H1 (cell line): ENCODE measurements around the gene CLIC3. TPM values are rescaled to one million over a fixed set of nuclear protein-coding genes. Genes with fewer than 3 reads are reported as not detected.

Experiments used
- CTCF ChIA-PET: fragments of 300-600 bp; sonication (Branson Sonifier 250); formaldehyde crosslinking; loops from one replicate; lab custom pipeline; 2021; ENCODE audit not compliant: partially characterized antibody; lab: Charles Lee
- POLR2A ChIA-PET: fragments of 300-600 bp; sonication (Branson Sonifier 250); formaldehyde crosslinking; loops from one replicate; lab custom pipeline; 2021; ENCODE audit warnings: inconsistent platforms; ENCODE audit not compliant: partially characterized antibody; lab: Charles Lee
- DNase-seq, 2 experiments: peaks; one replicate each; pipeline versions ENCODE4 v3.0.0 to v3.0.0-alpha.2; 2010 to 2022; ENCODE audit warnings: low spot score in 2 of 2, low read depth in 1 of 2, mixed read lengths in 1 of 2
- FAIRE-seq: peaks from 2 replicates; lab custom pipeline; 2011; peaks lifted over from hg19 to GRCh38; lab: Jason Lieb, UNC
- H2AFZ ChIP-seq: 2 replicates; pipeline ENCODE4 v1.8.1; 2012; ENCODE audit warnings: low read length, inconsistent platforms
- H2AK5ac ChIP-seq: 2 replicates; pipeline ENCODE4 v1.6.1; 2013; ENCODE audit warnings: low read depth, low read length
- H2BK120ac ChIP-seq: replicated peaks from 2 replicates; pipeline ENCODE3; 2013; ENCODE audit warnings: low read depth, low read length, inconsistent platforms
- H2BK12ac ChIP-seq: 2 replicates; pipeline ENCODE4 v1.6.1; 2013; ENCODE audit warnings: low read depth, low read length
- H2BK15ac ChIP-seq: 2 replicates; pipeline ENCODE4 v1.6.1; 2013; ENCODE audit warnings: low read length
- H2BK20ac ChIP-seq: 2 replicates; pipeline ENCODE4 v1.6.1; 2013; ENCODE audit warnings: low read length
- H2BK5ac ChIP-seq: 2 replicates; pipeline ENCODE4 v1.6.1; 2013; ENCODE audit warnings: low read depth, low read length
- H3K14ac ChIP-seq: 2 replicates; pipeline ENCODE4 v1.6.1; 2013; ENCODE audit warnings: inconsistent platforms; ENCODE audit not compliant: insufficient read length
- H3K18ac ChIP-seq: 2 replicates; pipeline ENCODE4 v1.6.1; 2013; ENCODE audit warnings: low read length; ENCODE audit errors: extremely low read depth
- H3K23ac ChIP-seq: 2 replicates; pipeline ENCODE4 v1.6.1; 2013; ENCODE audit warnings: inconsistent platforms; ENCODE audit not compliant: insufficient read length
- H3K23me2 ChIP-seq: 2 replicates; pipeline ENCODE4 v1.6.1; 2013; ENCODE audit warnings: low read depth, low read length
- H3K27ac ChIP-seq: 2 replicates; pipeline ENCODE4 v1.6.1; 2011; ENCODE audit warnings: low read depth, low read length, inconsistent platforms
- H3K27me3 ChIP-seq, 4 experiments: replicated peaks in 1 of 4; 1 replicate in 1 of 4; 2 replicates in 3 of 4; pipeline versions ENCODE4 v1.6.1 to v1.8.1; 2011 to 2013; ENCODE audit warnings: low read length in 3 of 4, mild to moderate bottlenecking in 3 of 4, inconsistent platforms in 2 of 4, mixed read lengths in 2 of 4, moderate library complexity in 1 of 4; ENCODE audit not compliant: control insufficient read depth in 3 of 4, insufficient read depth in 3 of 4; ENCODE audit errors: extremely low read depth in 1 of 4
- H3K36me3 ChIP-seq, 4 experiments: 2 replicates each; pipeline versions ENCODE4 v1.6.1 to v1.8.1; 2011 to 2013; ENCODE audit warnings: mild to moderate bottlenecking in 4 of 4, low read length in 3 of 4, moderate library complexity in 2 of 4, control low read depth in 1 of 4, inconsistent platforms in 1 of 4; ENCODE audit not compliant: insufficient read depth in 4 of 4, control insufficient read depth in 2 of 4
- H3K4ac ChIP-seq: replicated peaks from 2 replicates; pipeline ENCODE3; 2013; ENCODE audit warnings: low read length, low read depth, mixed read lengths, inconsistent platforms; ENCODE audit not compliant: insufficient read length
- H3K4me1 ChIP-seq, 4 experiments: replicated peaks in 1 of 4; 1 replicate in 1 of 4; 2 replicates in 3 of 4; pipeline versions ENCODE4 v1.6.1 to v1.8.1; 2011 to 2013; ENCODE audit warnings: low read length in 3 of 4, inconsistent platforms in 2 of 4, mixed read lengths in 1 of 4; ENCODE audit not compliant: insufficient read depth in 4 of 4, control insufficient read depth in 3 of 4
- H3K4me2 ChIP-seq, 2 experiments: 2 replicates each; pipeline versions ENCODE4 v1.6.1 to v1.8.1; 2011 to 2013; ENCODE audit warnings: low read depth in 2 of 2, low read length in 2 of 2, control low read depth in 1 of 2, inconsistent platforms in 1 of 2, mild to moderate bottlenecking in 1 of 2; ENCODE audit not compliant: insufficient read depth in 1 of 2
- H3K4me3 ChIP-seq, 4 experiments: fragments of 200-600, 300-600 bp in 1 of 4; sonication (generic), shearing (Covaris generic), sonication (Bioruptor Twin) in 1 of 4; 2 replicates each; pipeline versions ENCODE4 v1.5.1 to v1.8.1; 2011 to 2016; ENCODE audit warnings: low read length in 4 of 4, low read depth in 3 of 4, control low read depth in 2 of 4, inconsistent platforms in 2 of 4, mild to moderate bottlenecking in 2 of 4, mixed read lengths in 1 of 4, moderate library complexity in 1 of 4; ENCODE audit not compliant: insufficient read depth in 2 of 4; ENCODE audit errors: extremely low read depth in 1 of 4
- H3K56ac ChIP-seq: replicated peaks from 2 replicates; pipeline ENCODE3; 2013; ENCODE audit warnings: low read depth, mild to moderate bottlenecking, mixed read lengths, low read length, inconsistent platforms; ENCODE audit not compliant: insufficient read length
- H3K79me1 ChIP-seq: 2 replicates; pipeline ENCODE4 v1.6.1; 2013; ENCODE audit warnings: low read depth, low read length, control low read depth
- H3K79me2 ChIP-seq, 2 experiments: 2 replicates each; pipeline versions ENCODE4 v1.6.1 to v1.8.1; 2012 to 2013; ENCODE audit warnings: low read length in 2 of 2, mild to moderate bottlenecking in 2 of 2, inconsistent platforms in 1 of 2; ENCODE audit not compliant: insufficient read depth in 2 of 2, control insufficient read depth in 1 of 2
- H3K9ac ChIP-seq, 4 experiments: replicated peaks in 1 of 4; 1 replicate in 1 of 4; 2 replicates in 3 of 4; pipeline versions ENCODE4 v1.6.1 to v1.8.1; 2011 to 2013; ENCODE audit warnings: low read depth in 3 of 4, low read length in 3 of 4, control low read depth in 2 of 4, mild to moderate bottlenecking in 2 of 4, moderate library complexity in 2 of 4, inconsistent platforms in 1 of 4; ENCODE audit errors: extremely low read depth in 1 of 4
- H3K9me3 ChIP-seq, 2 experiments: 2 replicates each; pipeline versions ENCODE4 v1.6.1 to v1.8.1; 2012 to 2013; ENCODE audit warnings: mild to moderate bottlenecking in 2 of 2, moderate library complexity in 2 of 2, control low read depth in 1 of 2, inconsistent platforms in 1 of 2, low read depth in 1 of 2, low read length in 1 of 2, mixed read lengths in 1 of 2; ENCODE audit not compliant: insufficient read depth in 2 of 2
- H4K20me1 ChIP-seq, 2 experiments: replicated peaks in 1 of 2; 2 replicates each; pipeline versions ENCODE3 to v1.8.1; 2011 to 2013; ENCODE audit warnings: inconsistent platforms in 2 of 2, low read length in 2 of 2, mild to moderate bottlenecking in 1 of 2; ENCODE audit not compliant: insufficient read depth in 2 of 2, control insufficient read depth in 1 of 2
- H4K5ac ChIP-seq: 2 replicates; pipeline ENCODE4 v1.6.1; 2013; ENCODE audit warnings: low read length, low read depth, mixed read lengths, inconsistent platforms; ENCODE audit not compliant: insufficient read length
- H4K8ac ChIP-seq: 2 replicates; pipeline ENCODE4 v1.8.0; 2013; ENCODE audit warnings: mild to moderate bottlenecking, moderate library complexity, low read length, inconsistent platforms; ENCODE audit not compliant: insufficient read depth; ENCODE audit errors: extremely low read depth
- H4K91ac ChIP-seq: replicated peaks from 2 replicates; pipeline ENCODE3; 2013; ENCODE audit warnings: low read length, mixed read lengths, inconsistent platforms; ENCODE audit not compliant: insufficient read length
- CBX8 ChIP-seq: fragments of 300-800, 300-1000 bp; sonication (generic); IDR thresholded peaks from 2 replicates; pipeline ENCODE4 v1.7.1; 2016; ENCODE audit warnings: low read depth, low read length, borderline replicate concordance
- EGR1 ChIP-seq: IDR thresholded peaks from 2 replicates; pipeline ENCODE4 v1.6.1; 2011; ENCODE audit warnings: low read depth, low read length, borderline replicate concordance
- FOSL1 ChIP-seq: IDR thresholded peaks from 2 replicates; pipeline ENCODE4 v1.6.1; 2011; ENCODE audit warnings: mild to moderate bottlenecking, low read depth, low read length, moderate library complexity; ENCODE audit not compliant: insufficient read depth
- KDM1A ChIP-seq: fragments of 200-600, 300-600 bp; sonication (generic); IDR thresholded peaks from 2 replicates; pipeline ENCODE4 v1.7.1; 2016; ENCODE audit warnings: mild to moderate bottlenecking, low read length, borderline replicate concordance
- RNF2 ChIP-seq: fragments of 200-900, 300-1000 bp; sonication (generic); IDR thresholded peaks from 2 replicates; pipeline ENCODE4 v1.7.1; 2016; ENCODE audit warnings: borderline replicate concordance, low read depth, mild to moderate bottlenecking, antibody characterized with exemption, low read length; ENCODE audit not compliant: poor library complexity, severe bottlenecking; ENCODE audit errors: missing control alignments
- SAP30 ChIP-seq: fragments of 300-600 bp; sonication (generic); IDR thresholded peaks from 2 replicates; pipeline ENCODE4 v1.7.1; 2012; ENCODE audit warnings: low read length, moderate library complexity, mild to moderate bottlenecking, inconsistent platforms; ENCODE audit not compliant: insufficient read depth, insufficient replicate concordance
- SIRT6 ChIP-seq: IDR thresholded peaks from one replicate; pipeline ENCODE4 v1.7.1; 2012; ENCODE audit warnings: low read length, inconsistent platforms
- SIX5 ChIP-seq: IDR thresholded peaks from 2 replicates; pipeline ENCODE4 v1.6.1; 2011; ENCODE audit warnings: mild to moderate bottlenecking, low read depth, low read length
- TAF7 ChIP-seq: optimal IDR thresholded peaks from 2 replicates; pipeline ENCODE3; 2011; ENCODE audit warnings: low read depth, mild to moderate bottlenecking, inconsistent platforms, low read length, moderate library complexity, borderline replicate concordance
- TBP ChIP-seq: IDR thresholded peaks from 2 replicates; pipeline ENCODE4 v1.6.1; 2011; ENCODE audit warnings: low read depth, low read length, improper control_type of control experiment
- WGBS, 2 experiments: shearing (Covaris generic) in 1 of 2; methylation state at CpG; one replicate each; pipeline versions ENCODE4 v1.1.6 to v1.1.7; 2013 to 2015; ENCODE audit warnings: low lambda C conversion rate in 2 of 2, mixed read lengths in 2 of 2, inconsistent platforms in 1 of 2, low coverage in 1 of 2, missing lambda C conversion rate in 1 of 2; ENCODE audit not compliant: insufficient replicate concordance in 2 of 2, insufficient coverage in 1 of 2, insufficient read length in 1 of 2; ENCODE audit errors: extremely low coverage in 1 of 2, missing lambda C conversion rate in 1 of 2; 5-methylcytosine and 5-hydroxymethylcytosine counted together
- polyA plus RNA-seq, 7 experiments: library from polyadenylated mRNA; depleted of rRNA in 3 of 7; stranded (reverse) in 5 of 7; unstranded in 2 of 7; fragments of >200 nt in 5 of 7; fragments of 200-250 nt in 2 of 7; gene quantifications; 1 replicate in 5 of 7; 2 replicates in 1 of 7; 4 replicates in 1 of 7; pipeline versions ENCODE4 v1.2.1 to v1.2.3, GENCODE V29; 2011 to 2013; ENCODE audit warnings: missing spikeins in 2 of 7, mixed read lengths in 2 of 7
- total RNA-seq: library from RNA; stranded (reverse); fragmentation: NEBNext Ultra II Directional; extraction: Animal tissue kit (Norgen Biotek cat#: 25700); gene quantifications from 2 replicates; pipeline ENCODE4 v1.2.1, GENCODE V29; 2021
- TF ChIP-seq, protein P1 (sequence below): IDR thresholded peaks from 2 replicates; pipeline ENCODE4 v1.6.1; 2011; ENCODE audit warnings: low read depth, mild to moderate bottlenecking, low read length; ENCODE audit not compliant: insufficient read depth

CLIC3 gene
- total and polyA plus RNA-seq, 2 of the 8 experiments (the other 6 are each of a cell fraction or from before 2014, with no cell fraction given) = 0.12 TPM; not detected in 1

DNA sequence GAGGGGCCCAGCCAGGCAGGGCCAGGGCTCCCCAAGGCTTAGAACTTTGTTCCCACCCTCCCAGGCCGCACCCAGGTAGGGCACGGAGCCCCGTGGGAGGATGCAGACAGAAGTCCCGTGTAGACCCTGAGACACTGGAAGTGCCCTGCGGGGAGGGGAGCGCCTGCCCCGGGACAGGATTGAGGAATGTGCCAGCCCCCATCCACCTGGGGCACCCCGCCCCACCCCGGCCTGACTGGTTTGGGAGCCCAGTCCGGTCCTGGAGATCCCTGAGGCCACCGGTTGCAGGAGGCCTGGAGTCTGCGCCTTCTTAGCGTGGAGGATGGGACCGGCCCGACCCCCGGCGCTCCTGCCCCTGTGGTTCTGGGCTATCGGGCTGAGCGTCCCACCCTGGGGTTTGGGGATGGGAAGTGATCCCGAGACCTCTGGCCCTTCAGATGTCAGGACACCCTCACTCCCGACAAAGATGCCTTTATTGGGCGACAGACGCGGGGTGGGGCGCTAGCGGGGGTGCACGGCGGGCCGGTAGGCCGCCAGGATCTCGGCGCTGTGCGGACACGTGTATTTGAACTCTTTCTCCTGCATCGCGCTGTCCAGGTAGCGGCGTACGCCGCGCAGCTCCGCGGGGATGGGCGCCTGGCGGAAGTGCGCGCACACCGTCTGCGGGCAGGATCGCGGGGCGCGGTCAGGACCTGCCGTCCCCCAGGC lies 2.0 kb downstream of the CLIC3 start:
- Histone ChIP-seq H4K91ac (no peak overlapping the region), H2BK5ac (no peak overlapping the region), H2BK120ac (no peak overlapping the region), H3K4me3 (no peak overlapping the region), H3K36me3 (peaks cover 0 to 2% (median 0%) of the 10 kb centered on the region in 4 experiments; a peak in 1 of 8 replicates), H3K56ac (no peak overlapping the region), H3K79me2 (no peaks in the 10 kb centered on the region), H3K18ac (no peak overlapping the region), H2AK5ac (no peak overlapping the region), H4K8ac (no peak overlapping the region), H4K5ac (no peak overlapping the region), H2BK20ac (no peak overlapping the region), H4K20me1 (peaks cover 0 to 2% of the 10 kb centered on the region in 2 experiments), H3K79me1 (no peaks in the 10 kb centered on the region), H2BK15ac (no peak overlapping the region), H3K4ac (no peak overlapping the region), H2BK12ac (no peak overlapping the region), H3K23ac (no peak overlapping the region), H3K14ac (no peak overlapping the region), H3K9ac (no peak overlapping the region), H3K4me2 (peak overlapping the region in 1 of 2 experiments; percentile 47; a peak in 1 of 4 replicates), H3K9me3 (peaks cover 6% of the 10 kb centered on the region in 2 experiments; a peak in 2 of 4 replicates), H3K4me1 (peaks cover 0 to 20% (median 11%) of the 10 kb centered on the region in 4 experiments; a peak in 6 of 7 replicates), H3K23me2 (peaks cover 17% of the 10 kb centered on the region), H2AFZ (no peak overlapping the region), H3K27ac (no peak overlapping the region), H3K27me3 (peaks cover 0 to 12% (median 10%) of the 10 kb centered on the region in 4 experiments; a peak in 3 of 7 replicates)
- WGBS, 2 experiments = 89% methylated on average over 31 of the region's 54 CpGs; no CpG with 5 or more reads in 1 of the 2 experiments
- FAIRE-seq (no peak), DNase-seq (no peak)
- ChIA-PET POLR2A (interaction anchor here (0.6 kb wide), 1 partner anchor 14 kb away, joined by 3 read pairs; no protein-coding TSS in a partner anchor), CTCF (interaction anchor here (1.1 to 6.3 kb wide), 6 partner anchors 18 to 73 kb away, joined by 3 to 31 read pairs (median 8); partner anchors contain the start of gene PTGDS)
- no peak for TF ChIP-seq SIRT6
- TF ChIP-seq, protein P1, sequence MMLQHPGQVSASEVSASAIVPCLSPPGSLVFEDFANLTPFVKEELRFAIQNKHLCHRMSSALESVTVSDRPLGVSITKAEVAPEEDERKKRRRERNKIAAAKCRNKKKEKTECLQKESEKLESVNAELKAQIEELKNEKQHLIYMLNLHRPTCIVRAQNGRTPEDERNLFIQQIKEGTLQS = no peak
- no peak for TF ChIP-seq FOSL1
- no peak for TF ChIP-seq KDM1A
- TF ChIP-seq EGR1 = no peak
- no peak for TF ChIP-seq SAP30
- no peak for TF ChIP-seq SIX5
- TF ChIP-seq RNF2 = no peak
- TF ChIP-seq CBX8 = no peak
- no peak for TF ChIP-seq TBP
- no peak for TF ChIP-seq TAF7
